HCT116 (cell line): Measurements from ENCODE around the gene CGB2.

Source experiments
- CEBPB ChIP-seq: IDR thresholded peaks from 2 replicates; pipeline ENCODE4 v1.6.1; 2012; ENCODE audit warnings: low read depth
- EZH2 ChIP-seq: fragments of 200-600 bp; sonication (generic); IDR thresholded peaks from 2 replicates; pipeline ENCODE4 v1.6.1; 2017; ENCODE audit warnings: antibody characterized with exemption, mixed run types
- EZH2phosphoT487 ChIP-seq: fragments of 200-600 bp; IDR thresholded peaks from 2 replicates; pipeline ENCODE4 v1.6.1; 2018; ENCODE audit warnings: antibody characterized with exemption, borderline replicate concordance
- SIN3A ChIP-seq: IDR thresholded peaks from 2 replicates; pipeline ENCODE4 v1.6.1; 2012; ENCODE audit warnings: low read depth
- TF ChIP-seq, protein P1 (sequence below), 3 experiments: fragments of 200-600 bp in 1 of 3; sonication (generic) in 1 of 3; IDR thresholded peaks in 2 of 3; conservative IDR thresholded peaks in 1 of 3; 2 replicates each; pipeline ENCODE4 v1.5.1; 2012 to 2017; ENCODE audit warnings: low read depth in 2 of 3, low read length in 2 of 3, antibody characterized with exemption in 1 of 3, borderline replicate concordance in 1 of 3, control low read depth in 1 of 3, mild to moderate bottlenecking in 1 of 3, mixed read lengths in 1 of 3, mixed run types in 1 of 3, moderate library complexity in 1 of 3; ENCODE audit not compliant: insufficient read depth in 1 of 3
- TF ChIP-seq, protein P2 (sequence below): IDR thresholded peaks from 2 replicates; pipeline ENCODE4 v1.6.1; 2011; ENCODE audit warnings: mild to moderate bottlenecking, low read length, moderate library complexity; ENCODE audit not compliant: insufficient replicate concordance; ENCODE audit errors: extremely low read depth

- TF ChIP-seq CEBPB (no peak), EZH2 (no peak), SIN3A (no peak), EZH2phosphoT487 (no peak)
- TF ChIP-seq, protein P1, sequence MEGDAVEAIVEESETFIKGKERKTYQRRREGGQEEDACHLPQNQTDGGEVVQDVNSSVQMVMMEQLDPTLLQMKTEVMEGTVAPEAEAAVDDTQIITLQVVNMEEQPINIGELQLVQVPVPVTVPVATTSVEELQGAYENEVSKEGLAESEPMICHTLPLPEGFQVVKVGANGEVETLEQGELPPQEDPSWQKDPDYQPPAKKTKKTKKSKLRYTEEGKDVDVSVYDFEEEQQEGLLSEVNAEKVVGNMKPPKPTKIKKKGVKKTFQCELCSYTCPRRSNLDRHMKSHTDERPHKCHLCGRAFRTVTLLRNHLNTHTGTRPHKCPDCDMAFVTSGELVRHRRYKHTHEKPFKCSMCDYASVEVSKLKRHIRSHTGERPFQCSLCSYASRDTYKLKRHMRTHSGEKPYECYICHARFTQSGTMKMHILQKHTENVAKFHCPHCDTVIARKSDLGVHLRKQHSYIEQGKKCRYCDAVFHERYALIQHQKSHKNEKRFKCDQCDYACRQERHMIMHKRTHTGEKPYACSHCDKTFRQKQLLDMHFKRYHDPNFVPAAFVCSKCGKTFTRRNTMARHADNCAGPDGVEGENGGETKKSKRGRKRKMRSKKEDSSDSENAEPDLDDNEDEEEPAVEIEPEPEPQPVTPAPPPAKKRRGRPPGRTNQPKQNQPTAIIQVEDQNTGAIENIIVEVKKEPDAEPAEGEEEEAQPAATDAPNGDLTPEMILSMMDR (IDR thresholded peaks at IDR 0.05 in 2 of 3, conservative IDR thresholded peaks at IDR 0.05 in 1 of 3; ENCODE audit: borderline replicate concordance in 1 of 3, insufficient read depth in 1 of 3, low read depth in 2 of 3, low read length in 2 of 3), result no peak
- TF ChIP-seq, protein P2, sequence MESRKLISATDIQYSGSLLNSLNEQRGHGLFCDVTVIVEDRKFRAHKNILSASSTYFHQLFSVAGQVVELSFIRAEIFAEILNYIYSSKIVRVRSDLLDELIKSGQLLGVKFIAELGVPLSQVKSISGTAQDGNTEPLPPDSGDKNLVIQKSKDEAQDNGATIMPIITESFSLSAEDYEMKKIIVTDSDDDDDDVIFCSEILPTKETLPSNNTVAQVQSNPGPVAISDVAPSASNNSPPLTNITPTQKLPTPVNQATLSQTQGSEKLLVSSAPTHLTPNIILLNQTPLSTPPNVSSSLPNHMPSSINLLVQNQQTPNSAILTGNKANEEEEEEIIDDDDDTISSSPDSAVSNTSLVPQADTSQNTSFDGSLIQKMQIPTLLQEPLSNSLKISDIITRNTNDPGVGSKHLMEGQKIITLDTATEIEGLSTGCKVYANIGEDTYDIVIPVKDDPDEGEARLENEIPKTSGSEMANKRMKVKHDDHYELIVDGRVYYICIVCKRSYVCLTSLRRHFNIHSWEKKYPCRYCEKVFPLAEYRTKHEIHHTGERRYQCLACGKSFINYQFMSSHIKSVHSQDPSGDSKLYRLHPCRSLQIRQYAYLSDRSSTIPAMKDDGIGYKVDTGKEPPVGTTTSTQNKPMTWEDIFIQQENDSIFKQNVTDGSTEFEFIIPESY, result no peak
Observed at GRCh38 chr19:49070416-49070815, 38.7 kb downstream of the CGB2 start.
